HG03060 (cell line): ENCODE measurements around the gene FEM1A.
"Not testable (repeated sequence)": the region's sequence is repeated elsewhere in the genome, so short reads cannot be mapped to it uniquely, and the experiment has no call there.

Source experiments
- ATAC-seq: cut with Tn5 transposase; IDR thresholded peaks from one replicate; pipeline ENCODE4 v1.9.1; 2021; ENCODE audit warnings: low read depth, moderate number of reproducible peaks; ENCODE audit not compliant: unreplicated experiment

FEM1A gene

GRCh38 chr19:4807188-4807587 is 15.7 kb downstream of the FEM1A start:
- no peak for ATAC-seq

- no peak for ATAC-seq
These were observed 20.0 kb downstream of the FEM1A start for GRCh38 chr19:4811328-4812131.

- no peak for ATAC-seq
These were observed 23.3 kb downstream of the FEM1A start for GRCh38 chr19:4814625-4815425.

GRCh38 chr19:4815426-4816201 is 24.1 kb downstream of the FEM1A start:
- ATAC-seq, result no peak

- ATAC-seq, result no peak
These were observed 24.8 kb downstream of the FEM1A start for GRCh38 chr19:4816202-4816949.

GRCh38 chr19:4816950-4817278 is 25.4 kb downstream of the FEM1A start:
- ATAC-seq, result no peak

GRCh38 chr19:4817467-4818277 is 26.1 kb downstream of the FEM1A start:
- no peak for ATAC-seq

- no peak for ATAC-seq
These were observed 29.7 kb downstream of the FEM1A start for GRCh38 chr19:4821265-4821664.

- ATAC-seq, result not testable (repeated sequence)
These were observed 30.8 kb downstream of the FEM1A start for GRCh38 chr19:4822354-4822753.

- no peak for ATAC-seq
These were observed 32.0 kb downstream of the FEM1A start for GRCh38 chr19:4823577-4823976.

GRCh38 chr19:4829001-4829712 is 37.6 kb downstream of the FEM1A start:
- no peak for ATAC-seq

- no peak for ATAC-seq
These were observed 38.8 kb downstream of the FEM1A start for GRCh38 chr19:4830332-4830731.

- ATAC-seq, result no peak
These were observed 39.3 kb downstream of the FEM1A start for GRCh38 chr19:4830768-4831265.

GRCh38 chr19:4831304-4831978 is 39.9 kb downstream of the FEM1A start, which contains the start of gene TICAM1:
Gene TICAM1, minus strand, starts transcription at chr19:4831712. Its CDS starts 13,335 bp downstream, at chr19:4818377.
- ATAC-seq, result no peak

- ATAC-seq, result not testable (repeated sequence)
These were observed 40.4 kb downstream of the FEM1A start for GRCh38 chr19:4831979-4832340.

GRCh38 chr19:4832776-4833175 is 41.2 kb downstream of the FEM1A start:
- ATAC-seq, result no peak

GRCh38 chr19:4839192-4839591 is 47.7 kb downstream of the FEM1A start:
- no peak for ATAC-seq

- no peak for ATAC-seq
These were observed 52.1 kb downstream of the FEM1A start for GRCh38 chr19:4843647-4843965.
